Smooth muscle cell of the brain vasculature (primary cell): ENCODE results near the gene B3GALT5.
"Not testable (repeated sequence)": the region's sequence is repeated elsewhere in the genome, so short reads cannot be mapped to it uniquely, and the experiment has no call there.

ENCODE experiments used
- DNase-seq: peaks from one replicate; pipeline ENCODE4 v3.0.0-alpha.2; 2012; ENCODE audit warnings: low read depth, low spot score

Gene B3GALT5

GRCh38 chr21:39666681-39667315, 54.1 kb downstream of the B3GALT5 start:
- DNase-seq: no peak

GRCh38 chr21:39667353-39667891, 54.7 kb downstream of the B3GALT5 start:
- no peak for DNase-seq

- no peak for DNase-seq
These were observed 55.6 kb downstream of the B3GALT5 start for GRCh38 chr21:39668369-39668768.

- no peak for DNase-seq
These were observed 56.7 kb downstream of the B3GALT5 start for GRCh38 chr21:39669485-39669884.

GRCh38 chr21:39669976-39670661, 57.4 kb downstream of the B3GALT5 start:
- no peak for DNase-seq

GRCh38 chr21:39670701-39671100, 58.0 kb downstream of the B3GALT5 start:
- no peak for DNase-seq

- DNase-seq: no peak
These were observed 59.2 kb downstream of the B3GALT5 start for GRCh38 chr21:39671986-39672385.

GRCh38 chr21:39673163-39673562, 60.4 kb downstream of the B3GALT5 start:
- DNase-seq: no peak

- no peak for DNase-seq
These were observed 61.0 kb downstream of the B3GALT5 start for GRCh38 chr21:39673736-39674135.

- no peak for DNase-seq
These were observed 62.1 kb downstream of the B3GALT5 start for GRCh38 chr21:39674801-39675200.

- DNase-seq: no peak
These were observed 62.9 kb downstream of the B3GALT5 start for GRCh38 chr21:39675590-39675989.

GRCh38 chr21:39675993-39676661, 63.4 kb downstream of the B3GALT5 start:
- no peak for DNase-seq

GRCh38 chr21:39680216-39680615, 67.5 kb downstream of the B3GALT5 start:
- no peak for DNase-seq

- no peak for DNase-seq
These were observed 68.5 kb downstream of the B3GALT5 start for GRCh38 chr21:39681257-39681656.

- DNase-seq: no peak
These were observed 69.1 kb downstream of the B3GALT5 start for GRCh38 chr21:39681845-39682244.

- DNase-seq: no peak
These were observed 72.5 kb downstream of the B3GALT5 start for GRCh38 chr21:39685236-39685635.

- DNase-seq: no peak
These were observed 73.3 kb downstream of the B3GALT5 start for GRCh38 chr21:39685991-39686390.

- DNase-seq: no peak
These were observed 74.1 kb downstream of the B3GALT5 start for GRCh38 chr21:39686646-39687468.

GRCh38 chr21:39688010-39688409, 75.3 kb downstream of the B3GALT5 start:
- no peak for DNase-seq

GRCh38 chr21:39689860-39690259, 77.1 kb downstream of the B3GALT5 start:
- not testable (repeated sequence) for DNase-seq

- no peak for DNase-seq
These were observed 77.7 kb downstream of the B3GALT5 start for GRCh38 chr21:39690454-39690853.

- DNase-seq: no peak
These were observed 82.0 kb downstream of the B3GALT5 start for GRCh38 chr21:39694750-39695149.
